ENCODE data around the gene PICK1.
A peak's percentile ranks its signal among the peaks of the same experiment; 100 is the strongest.

The PICK1 gene

DNA sequence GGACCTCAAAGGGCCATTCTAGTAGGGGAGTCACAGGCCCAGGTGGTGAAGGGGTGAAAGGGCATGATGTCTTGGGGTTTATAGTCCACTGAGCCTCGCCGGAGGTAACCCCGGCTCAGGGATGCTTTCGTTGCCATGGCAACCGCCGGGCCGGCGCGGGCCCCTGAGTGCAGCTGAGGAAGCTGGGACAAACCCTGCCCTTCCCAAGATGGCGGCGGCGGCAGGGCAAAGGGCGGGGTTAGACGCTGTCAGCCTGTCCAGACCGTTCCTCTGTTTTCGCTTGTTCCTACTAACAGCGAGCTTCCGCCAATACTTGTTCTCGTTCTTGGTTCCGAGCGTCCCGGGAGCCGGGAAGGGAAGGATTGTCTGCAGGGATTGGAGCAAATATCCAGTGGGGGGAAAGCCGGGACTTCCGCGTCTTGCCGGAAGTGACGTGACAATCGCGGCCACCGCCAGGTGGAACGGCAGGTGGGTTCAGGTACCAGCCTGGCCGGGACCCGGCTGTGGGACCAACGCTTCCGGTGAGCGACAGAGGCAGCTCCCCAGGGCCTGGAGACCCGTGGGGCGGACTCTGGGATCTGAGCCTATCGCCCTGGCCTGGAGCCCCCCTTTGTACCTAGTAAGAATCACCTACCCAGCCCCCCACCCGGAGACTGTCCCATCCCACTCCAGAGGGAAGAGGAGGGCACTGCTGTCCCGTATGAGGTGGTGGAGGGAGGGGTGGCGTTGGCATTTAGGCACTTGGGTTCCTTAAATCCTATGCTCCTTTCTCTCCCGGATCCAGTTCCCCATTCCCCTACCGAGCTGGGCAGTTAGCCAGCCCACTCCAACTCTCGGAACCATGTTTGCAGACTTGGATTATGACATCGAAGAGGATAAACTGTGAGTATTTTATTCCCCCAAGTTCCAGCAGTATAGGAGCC lies at the start of gene PICK1:
Gene PICK1 (plus strand): TSS at position 436 of the 923 bp plus-strand sequence. CDS start 406 bp downstream, at position 842.
- H3K4me3 ChIP-seq (ENCODE audit: low read depth, low read length) = peak within 1 kb of the TSS; percentile 61
- TF ChIP-seq, protein P1, sequence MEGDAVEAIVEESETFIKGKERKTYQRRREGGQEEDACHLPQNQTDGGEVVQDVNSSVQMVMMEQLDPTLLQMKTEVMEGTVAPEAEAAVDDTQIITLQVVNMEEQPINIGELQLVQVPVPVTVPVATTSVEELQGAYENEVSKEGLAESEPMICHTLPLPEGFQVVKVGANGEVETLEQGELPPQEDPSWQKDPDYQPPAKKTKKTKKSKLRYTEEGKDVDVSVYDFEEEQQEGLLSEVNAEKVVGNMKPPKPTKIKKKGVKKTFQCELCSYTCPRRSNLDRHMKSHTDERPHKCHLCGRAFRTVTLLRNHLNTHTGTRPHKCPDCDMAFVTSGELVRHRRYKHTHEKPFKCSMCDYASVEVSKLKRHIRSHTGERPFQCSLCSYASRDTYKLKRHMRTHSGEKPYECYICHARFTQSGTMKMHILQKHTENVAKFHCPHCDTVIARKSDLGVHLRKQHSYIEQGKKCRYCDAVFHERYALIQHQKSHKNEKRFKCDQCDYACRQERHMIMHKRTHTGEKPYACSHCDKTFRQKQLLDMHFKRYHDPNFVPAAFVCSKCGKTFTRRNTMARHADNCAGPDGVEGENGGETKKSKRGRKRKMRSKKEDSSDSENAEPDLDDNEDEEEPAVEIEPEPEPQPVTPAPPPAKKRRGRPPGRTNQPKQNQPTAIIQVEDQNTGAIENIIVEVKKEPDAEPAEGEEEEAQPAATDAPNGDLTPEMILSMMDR (IDR thresholded peaks at IDR 0.05; ENCODE audit: low read depth, low read length) = no peak

DNA sequence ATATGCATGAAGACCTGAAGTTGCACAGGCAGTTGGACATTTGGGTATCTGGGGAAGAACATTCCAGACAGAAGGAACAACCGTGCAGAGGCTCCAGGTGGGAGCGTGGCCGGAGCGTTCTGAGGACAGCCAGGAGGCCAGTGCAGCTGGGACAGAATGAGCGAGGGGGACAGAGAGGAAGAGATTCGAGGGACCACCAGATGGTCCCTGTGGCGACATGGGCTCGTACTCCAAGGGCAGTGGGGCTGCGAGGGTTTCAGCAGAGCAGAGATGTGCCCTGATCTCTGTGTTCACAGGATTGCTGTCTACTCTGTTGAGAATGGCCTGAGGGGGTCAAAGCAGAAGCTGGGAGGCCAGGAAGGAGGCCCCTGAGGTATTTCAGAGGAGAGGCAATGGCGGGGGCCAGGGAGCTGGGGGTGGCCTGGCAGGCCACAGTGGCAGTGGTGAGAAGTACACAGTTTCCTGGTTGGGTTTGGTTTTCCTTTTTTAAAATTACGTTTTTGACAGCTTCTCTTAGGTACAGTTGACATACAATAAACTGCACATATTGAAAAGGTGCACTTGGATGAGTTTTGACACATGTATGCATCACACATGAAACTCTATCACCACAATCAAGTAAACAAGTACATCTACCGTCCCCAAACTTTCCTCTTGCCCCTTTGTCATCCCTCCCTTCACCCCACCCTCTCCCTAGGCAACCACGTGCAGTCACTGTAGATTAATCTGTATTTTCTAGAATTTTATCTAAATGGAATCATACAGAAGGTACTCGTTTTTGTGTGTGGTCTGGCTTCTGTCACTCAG lies 48.0 kb upstream of the PICK1 start:
- H3K4me3 ChIP-seq (ENCODE audit: low read depth, low read length) = no peak overlapping the region
- TF ChIP-seq, protein P1 (IDR thresholded peaks at IDR 0.05; ENCODE audit: low read depth, low read length) = no peak

DNA sequence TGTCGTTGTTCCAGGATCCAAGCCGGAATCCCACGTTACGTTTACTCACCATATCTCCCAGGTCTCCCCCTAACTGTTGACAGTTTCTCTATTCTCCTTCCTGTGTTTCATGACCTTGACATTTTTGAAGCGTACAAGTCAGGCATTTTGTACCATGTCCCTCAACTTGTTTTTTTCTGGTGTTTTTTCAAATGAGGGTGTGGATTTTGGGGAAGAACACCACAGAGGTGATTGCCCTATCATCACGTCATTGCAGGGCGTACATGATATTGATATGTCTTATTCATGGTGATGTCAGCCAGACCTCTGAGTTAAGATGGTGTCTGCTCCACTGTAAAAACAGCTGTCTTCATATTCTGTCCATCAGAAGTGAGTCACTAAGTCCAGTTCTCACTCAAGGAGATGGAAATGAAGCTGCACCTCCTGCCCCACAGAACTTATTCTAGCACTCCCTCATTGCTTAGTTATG lies 44.6 kb upstream of the PICK1 start:
- TF ChIP-seq, protein P1 (IDR thresholded peaks at IDR 0.05; ENCODE audit: low read depth, low read length) = no peak
- H3K4me3 ChIP-seq (ENCODE audit: low read depth, low read length) = no peak overlapping the region

DNA sequence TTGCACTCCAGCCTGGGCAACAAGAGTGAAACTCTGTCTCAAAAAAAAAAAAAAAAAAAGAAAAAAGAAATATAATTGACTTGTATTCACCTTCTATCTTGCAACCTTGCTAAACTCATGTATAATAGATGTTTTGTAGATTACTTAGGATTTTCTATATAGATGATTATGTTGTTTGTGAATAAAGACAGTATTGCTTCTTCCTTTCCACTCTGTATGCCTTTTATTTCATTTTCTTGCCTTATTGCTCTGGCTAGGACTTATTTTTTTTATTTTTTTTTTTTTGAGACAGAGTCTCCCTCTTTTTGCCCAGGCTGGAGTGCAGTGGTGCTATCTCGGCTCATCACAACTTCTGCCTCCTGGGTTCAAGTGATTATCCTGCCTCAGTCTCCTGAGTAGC lies 43.1 kb upstream of the PICK1 start:
- TF ChIP-seq, protein P1 (IDR thresholded peaks at IDR 0.05; ENCODE audit: low read depth, low read length) = no peak
- no peak overlapping the region for H3K4me3 ChIP-seq (ENCODE audit: low read depth, low read length)

DNA sequence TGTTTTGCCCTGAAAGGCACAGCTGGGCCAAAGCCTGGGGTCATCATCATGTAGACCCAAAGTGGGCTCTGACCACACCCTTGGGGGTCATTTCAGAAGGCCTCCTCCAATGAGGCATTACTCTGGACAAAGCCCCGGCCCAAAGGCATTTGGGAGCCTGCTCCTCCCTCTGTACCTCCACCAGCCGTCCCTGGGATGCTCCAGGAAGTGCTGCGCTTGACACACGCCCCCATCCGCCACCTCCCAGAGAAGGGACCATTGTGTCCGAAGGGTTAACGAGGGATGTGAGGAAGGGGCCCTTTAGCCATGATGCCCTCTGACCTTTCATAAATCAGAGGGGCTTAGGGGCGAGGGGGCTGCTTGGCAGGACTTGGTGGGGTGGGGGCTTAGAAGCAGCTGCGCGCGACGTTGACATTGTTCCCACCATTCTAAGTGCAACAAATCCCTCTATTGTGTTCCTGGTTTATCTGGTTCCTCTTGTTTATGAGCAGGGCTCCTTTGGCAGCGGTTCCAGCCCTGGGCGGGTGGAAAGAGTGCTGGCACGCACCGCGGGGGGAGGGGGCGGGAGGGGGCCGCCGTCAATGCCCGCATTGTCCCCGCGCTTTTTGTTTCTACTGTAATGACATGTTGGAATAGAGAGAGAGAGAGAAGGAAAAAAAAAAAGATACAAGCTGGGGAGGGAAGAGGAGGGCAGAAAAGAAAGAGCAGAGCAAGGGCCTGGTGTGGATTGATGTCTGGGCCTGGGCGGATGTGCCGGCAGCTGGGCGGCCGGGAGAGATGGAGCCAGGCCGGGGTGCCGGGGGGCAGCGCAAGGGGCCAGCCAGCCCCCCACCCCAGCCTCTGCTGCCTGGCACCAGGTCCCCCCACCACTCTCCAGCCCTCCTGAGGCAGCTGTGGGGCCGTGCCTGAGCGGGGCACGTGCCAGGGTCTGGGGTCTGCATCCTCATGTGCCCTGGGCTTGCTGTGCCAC lies 40.7 kb upstream of the PICK1 start:
- H3K4me3 ChIP-seq (ENCODE audit: low read depth, low read length) = no peak overlapping the region

DNA sequence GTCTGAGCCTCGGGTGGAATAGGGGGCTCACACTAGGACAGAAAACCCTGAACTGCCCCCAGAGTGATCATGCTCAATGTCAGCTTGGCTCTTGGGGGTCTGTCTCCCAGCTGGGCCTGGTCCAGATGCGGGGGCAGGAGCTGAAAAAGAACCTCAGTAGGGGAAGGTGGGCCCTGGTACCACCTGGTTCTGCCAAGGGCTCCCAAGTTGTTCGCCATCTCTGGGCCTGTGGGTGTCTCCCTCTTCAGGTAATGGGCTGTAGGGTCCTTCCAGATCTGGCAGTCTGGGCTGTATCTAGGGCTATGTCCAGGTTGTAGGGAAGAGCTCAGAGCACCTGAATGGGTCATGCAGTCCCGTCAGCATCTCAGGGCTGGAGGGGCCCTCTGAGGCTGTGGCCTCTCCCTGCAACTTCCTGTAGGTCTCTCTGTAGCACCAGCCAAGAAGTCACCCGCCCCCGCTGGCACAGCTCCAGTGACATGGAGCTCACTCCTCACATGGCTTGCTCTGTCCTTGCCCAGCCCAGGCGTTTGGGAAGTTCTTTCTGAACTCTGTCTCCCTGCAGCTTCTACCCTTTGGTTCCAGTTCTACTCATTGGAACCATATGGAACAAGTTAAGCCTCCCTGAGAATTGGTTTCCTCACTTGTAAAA lies 39.8 kb upstream of the PICK1 start:
- no peak overlapping the region for H3K4me3 ChIP-seq (ENCODE audit: low read depth, low read length)
- TF ChIP-seq, protein P1 (IDR thresholded peaks at IDR 0.05; ENCODE audit: low read depth, low read length) = no peak

More for the DNA sequence above, 40.7 kb upstream of the PICK1 start:
- TF ChIP-seq, protein P1 (IDR thresholded peaks at IDR 0.05; ENCODE audit: low read depth, low read length) = no peak
